WTC11 (cell line): ENCODE results near the gene SGMS1. TPM values are rescaled to one million over a fixed set of nuclear protein-coding genes. Genes with fewer than 3 reads are reported as not detected.
A peak's percentile ranks its signal among the peaks of the same experiment; 100 is the strongest.

Source experiments
- ATAC-seq: fragments of 200-7000 bp; cut with Tn5 transposase; 2 replicates; pipeline ENCODE4 v1.10.0; 2021; ENCODE audit warnings: mild to moderate bottlenecking, moderate library complexity
- CTCF ChIA-PET: fragments of 300-600 bp; sonication (Branson Sonifier 250); formaldehyde crosslinking; loops from one replicate; lab custom pipeline; 2021; ENCODE audit warnings: antibody characterized with exemption; lab: Charles Lee
- POLR2A ChIA-PET: fragments of 350-600 bp; sonication (Branson Sonifier 250); formaldehyde crosslinking; loops from one replicate; lab custom pipeline; 2021; ENCODE audit warnings: antibody characterized with exemption; lab: Charles Lee
- DNase-seq: peaks from one replicate; pipeline ENCODE4 v3.0.0; 2021; ENCODE audit warnings: low spot score
- H3K27ac Mint-ChIP-seq: 2 replicates; pipeline ENCODE4 v1.8.0; 2021; ENCODE audit warnings: mixed read lengths
- H3K27me3 Mint-ChIP-seq: 2 replicates; pipeline ENCODE4 v1.8.0; 2021; ENCODE audit warnings: low read depth, mild to moderate bottlenecking, moderate library complexity, mixed read lengths
- H3K36me3 Mint-ChIP-seq: 2 replicates; pipeline ENCODE4 v1.8.0; 2021; ENCODE audit warnings: mixed read lengths
- H3K4me1 Mint-ChIP-seq: 2 replicates; pipeline ENCODE4 v1.8.0; 2022; ENCODE audit warnings: mixed read lengths
- H3K4me3 Mint-ChIP-seq: 2 replicates; pipeline ENCODE4 v1.8.0; 2021; ENCODE audit warnings: mild to moderate bottlenecking, moderate library complexity, mixed read lengths
- H3K9me3 Mint-ChIP-seq: 2 replicates; pipeline ENCODE4 v1.8.0; 2021; ENCODE audit warnings: mixed read lengths
- ARID4B ChIP-seq: sonication (generic); formaldehyde crosslinking; IDR thresholded peaks from 2 replicates; pipeline ENCODE4 v1.8.0; 2023; ENCODE audit warnings: missing genetic modification reagents, mild to moderate bottlenecking, borderline replicate concordance
- ATF6 ChIP-seq: sonication (generic); formaldehyde crosslinking; IDR thresholded peaks from 2 replicates; pipeline ENCODE4 v1.8.1; 2023; ENCODE audit warnings: mild to moderate bottlenecking, missing genetic modification reagents
- CBFB ChIP-seq: sonication (generic); formaldehyde crosslinking; IDR thresholded peaks from 2 replicates; pipeline ENCODE4 v1.8.1; 2022; ENCODE audit warnings: mild to moderate bottlenecking, low read depth, missing genetic modification reagents
- E2F1 ChIP-seq: sonication (generic); formaldehyde crosslinking; IDR thresholded peaks from 2 replicates; pipeline ENCODE4 v1.8.0; 2022; ENCODE audit warnings: mild to moderate bottlenecking, missing genetic modification reagents
- ETV6 ChIP-seq: sonication (generic); formaldehyde crosslinking; IDR thresholded peaks from 2 replicates; pipeline ENCODE4 v1.8.1; 2022; ENCODE audit warnings: mild to moderate bottlenecking, missing genetic modification reagents
- GRHL2 ChIP-seq: fragments of 250-450 bp; sonication (Bioruptor Pico); IDR thresholded peaks from 2 replicates; pipeline ENCODE4 v1.8.0; 2022; ENCODE audit warnings: mild to moderate bottlenecking, moderate library complexity; ENCODE audit not compliant: insufficient replicate concordance, severe bottlenecking
- HMGA2 ChIP-seq: fragments of 250-450 bp; sonication (Bioruptor Pico); IDR thresholded peaks from 2 replicates; pipeline ENCODE4 v1.4.0; 2021; ENCODE audit warnings: mild to moderate bottlenecking, moderate library complexity
- HMGXB4 ChIP-seq: sonication (generic); formaldehyde crosslinking; IDR thresholded peaks from 2 replicates; pipeline ENCODE4 v1.8.1; 2023; ENCODE audit warnings: mild to moderate bottlenecking, moderate library complexity, missing genetic modification reagents
- NFE2L1 ChIP-seq: sonication (generic); formaldehyde crosslinking; IDR thresholded peaks from 2 replicates; pipeline ENCODE4 v1.8.1; 2023; ENCODE audit warnings: missing genetic modification reagents
- NR1H2 ChIP-seq: sonication (generic); formaldehyde crosslinking; IDR thresholded peaks from 2 replicates; pipeline ENCODE4 v1.9.0; 2021; ENCODE audit warnings: mild to moderate bottlenecking, moderate library complexity, missing genetic modification reagents
- RELA ChIP-seq: sonication (generic); formaldehyde crosslinking; IDR thresholded peaks from 2 replicates; pipeline ENCODE4 v1.8.1; 2022; ENCODE audit warnings: missing genetic modification reagents, mild to moderate bottlenecking, borderline replicate concordance
- SMAD3 ChIP-seq: sonication (generic); formaldehyde crosslinking; IDR thresholded peaks from 2 replicates; pipeline ENCODE4 v1.8.0; 2022; ENCODE audit warnings: missing genetic modification reagents, mild to moderate bottlenecking, borderline replicate concordance
- SP1 ChIP-seq: sonication (generic); formaldehyde crosslinking; conservative IDR thresholded peaks from 2 replicates; pipeline ENCODE4 v1.8.1; 2022; ENCODE audit warnings: missing genetic modification reagents
- TP53 ChIP-seq: sonication (generic); formaldehyde crosslinking; IDR thresholded peaks from 2 replicates; pipeline ENCODE4 v1.8.1; 2023; ENCODE audit warnings: mild to moderate bottlenecking, missing genetic modification reagents
- ZNF121 ChIP-seq: sonication (generic); formaldehyde crosslinking; IDR thresholded peaks from 2 replicates; pipeline ENCODE4 v1.8.0; 2023; ENCODE audit warnings: missing genetic modification reagents
- ZNF263 ChIP-seq: sonication (generic); formaldehyde crosslinking; IDR thresholded peaks from 2 replicates; pipeline ENCODE4 v1.8.1; 2022; ENCODE audit warnings: low read depth, mild to moderate bottlenecking, moderate library complexity, missing genetic modification reagents
- ZSCAN18 ChIP-seq: fragments of 250-450 bp; sonication (Bioruptor Pico); IDR thresholded peaks from 2 replicates; pipeline ENCODE4 v2.1.2; 2022; ENCODE audit warnings: mild to moderate bottlenecking, moderate library complexity
- total RNA-seq: library from RNA; stranded (reverse); gene quantifications from 3 replicates; pipeline ENCODE4 v1.2.3, GENCODE V29; 2021
- TF ChIP-seq, protein P1 (sequence below): sonication (generic); formaldehyde crosslinking; IDR thresholded peaks from 2 replicates; pipeline ENCODE4 v1.8.0; 2023; ENCODE audit warnings: mild to moderate bottlenecking, missing genetic modification reagents
- TF ChIP-seq, protein P2 (sequence below): fragments of 250-450 bp; sonication (Bioruptor Pico); conservative IDR thresholded peaks from 2 replicates; pipeline ENCODE4 v1.9.0; 2021; ENCODE audit warnings: mild to moderate bottlenecking

SGMS1 gene
- total RNA-seq, 1 experiment from 2014 or later: 13.2 TPM

GRCh38 chr10:50382576-50383023 is 241.2 kb downstream of the SGMS1 start:
- CTCF ChIA-PET: interaction anchor here (1.8 kb wide), 1 partner anchor 15 kb away, joined by 7 read pairs; no protein-coding TSS in a partner anchor
- no peaks in the 10 kb centered on the region for H3K27me3 Mint-ChIP-seq
- H3K9me3 Mint-ChIP-seq: no peaks in the 10 kb centered on the region
- TF ChIP-seq NFE2L1 (no peak), ZSCAN18 (CRISPR knock-in tag) (no peak), HMGXB4 (no peak), TP53 (CRISPR knock-in tag) (no peak), NR1H2 (CRISPR knock-in tag) (no peak), E2F1 (CRISPR knock-in tag) (no peak)
- H3K4me3 Mint-ChIP-seq: no peak overlapping the region
- H3K4me1 Mint-ChIP-seq: peaks cover 32% of the 10 kb centered on the region
- POLR2A ChIA-PET: interaction anchor here (0.7 kb wide), 1 partner anchor 12 kb away, joined by 5 read pairs; no protein-coding TSS in a partner anchor
- ATAC-seq (no peak), DNase-seq (no peak)
- H3K27ac Mint-ChIP-seq: peak overlapping the region; percentile 64
- H3K36me3 Mint-ChIP-seq: no peaks in the 10 kb centered on the region

DNA sequence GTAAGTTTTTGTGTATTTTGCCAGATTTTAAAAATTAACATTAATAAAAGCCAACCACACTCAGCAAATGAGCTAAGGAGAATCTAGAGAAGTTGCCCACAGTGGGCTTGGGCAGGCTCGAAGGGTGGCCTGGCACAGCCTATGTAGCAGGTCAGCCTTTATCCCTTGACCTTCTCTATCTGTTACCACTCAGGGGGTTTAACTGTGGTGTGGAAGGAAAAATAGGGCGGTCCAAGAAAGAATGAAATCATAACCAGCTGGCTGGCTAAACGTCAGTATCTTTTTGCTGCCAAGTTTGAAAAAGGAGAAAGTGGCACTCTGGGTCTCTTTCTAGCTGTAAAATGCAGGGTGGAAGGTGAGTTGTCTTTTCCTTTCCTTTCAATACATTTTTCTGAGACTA is 242.1 kb downstream of the SGMS1 start:
- H3K4me1 Mint-ChIP-seq: peaks cover 27% of the 10 kb centered on the region
- H3K36me3 Mint-ChIP-seq: peaks cover 6% of the 10 kb centered on the region
- ATAC-seq (no peak), DNase-seq (no peak)
- no peak overlapping the region for H3K27ac Mint-ChIP-seq
- H3K27me3 Mint-ChIP-seq: no peaks in the 10 kb centered on the region
- no peak overlapping the region for H3K4me3 Mint-ChIP-seq
- H3K9me3 Mint-ChIP-seq: peaks cover 9% of the 10 kb centered on the region
- CTCF ChIA-PET: interaction anchor here (1.8 kb wide), 1 partner anchor 14 kb away, joined by 7 read pairs; no protein-coding TSS in a partner anchor
- POLR2A ChIA-PET: no interaction called here
- no peak for TF ChIP-seq NFE2L1
- no peak for TF ChIP-seq CBFB (CRISPR knock-in tag)
- TF ChIP-seq SP1 (CRISPR knock-in tag): no peak
- no peak for TF ChIP-seq ZNF121 (CRISPR knock-in tag)
- no peak for TF ChIP-seq RELA (CRISPR knock-in tag)
- TF ChIP-seq ZNF263 (CRISPR knock-in tag): no peak
- TF ChIP-seq, protein P1, sequence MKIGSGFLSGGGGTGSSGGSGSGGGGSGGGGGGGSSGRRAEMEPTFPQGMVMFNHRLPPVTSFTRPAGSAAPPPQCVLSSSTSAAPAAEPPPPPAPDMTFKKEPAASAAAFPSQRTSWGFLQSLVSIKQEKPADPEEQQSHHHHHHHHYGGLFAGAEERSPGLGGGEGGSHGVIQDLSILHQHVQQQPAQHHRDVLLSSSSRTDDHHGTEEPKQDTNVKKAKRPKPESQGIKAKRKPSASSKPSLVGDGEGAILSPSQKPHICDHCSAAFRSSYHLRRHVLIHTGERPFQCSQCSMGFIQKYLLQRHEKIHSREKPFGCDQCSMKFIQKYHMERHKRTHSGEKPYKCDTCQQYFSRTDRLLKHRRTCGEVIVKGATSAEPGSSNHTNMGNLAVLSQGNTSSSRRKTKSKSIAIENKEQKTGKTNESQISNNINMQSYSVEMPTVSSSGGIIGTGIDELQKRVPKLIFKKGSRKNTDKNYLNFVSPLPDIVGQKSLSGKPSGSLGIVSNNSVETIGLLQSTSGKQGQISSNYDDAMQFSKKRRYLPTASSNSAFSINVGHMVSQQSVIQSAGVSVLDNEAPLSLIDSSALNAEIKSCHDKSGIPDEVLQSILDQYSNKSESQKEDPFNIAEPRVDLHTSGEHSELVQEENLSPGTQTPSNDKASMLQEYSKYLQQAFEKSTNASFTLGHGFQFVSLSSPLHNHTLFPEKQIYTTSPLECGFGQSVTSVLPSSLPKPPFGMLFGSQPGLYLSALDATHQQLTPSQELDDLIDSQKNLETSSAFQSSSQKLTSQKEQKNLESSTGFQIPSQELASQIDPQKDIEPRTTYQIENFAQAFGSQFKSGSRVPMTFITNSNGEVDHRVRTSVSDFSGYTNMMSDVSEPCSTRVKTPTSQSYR (CRISPR knock-in tag): no peak
- TF ChIP-seq ETV6: no peak
- TF ChIP-seq, protein P2, sequence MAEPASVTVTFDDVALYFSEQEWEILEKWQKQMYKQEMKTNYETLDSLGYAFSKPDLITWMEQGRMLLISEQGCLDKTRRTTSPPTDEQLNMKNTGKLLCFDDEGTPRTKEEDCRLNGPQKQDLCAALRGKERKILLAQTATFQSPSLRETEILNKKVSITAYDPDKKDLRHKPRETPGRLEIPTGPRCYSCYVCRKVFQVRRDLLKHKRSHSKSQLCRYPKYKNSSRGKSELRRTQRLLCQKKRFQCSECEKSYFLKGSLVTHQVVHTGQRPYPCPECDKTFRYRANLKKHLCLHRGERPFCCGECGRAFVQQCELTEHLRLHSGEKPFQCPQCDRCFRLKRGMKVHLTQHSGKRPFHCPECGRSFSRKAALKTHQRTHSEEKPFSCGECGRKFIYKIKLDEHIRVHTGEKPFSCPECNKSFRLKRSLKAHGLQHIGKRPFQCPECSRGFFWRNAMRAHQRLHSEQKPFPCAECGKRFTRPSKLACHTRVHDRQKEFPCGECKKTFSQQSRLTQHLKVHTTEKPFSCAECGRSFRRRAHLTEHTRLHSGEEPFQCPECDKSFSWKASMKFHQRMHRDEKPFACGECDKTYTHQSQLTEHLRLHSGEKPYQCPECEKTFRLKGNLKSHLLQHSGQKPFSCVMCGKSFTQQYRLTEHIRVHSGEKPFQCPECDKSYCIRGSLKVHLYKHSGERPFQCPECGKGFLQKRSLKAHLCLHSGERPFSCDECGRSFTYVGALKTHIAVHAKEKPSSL (CRISPR knock-in tag): no peak
- no peak for TF ChIP-seq GRHL2 (CRISPR knock-in tag)
- no peak for TF ChIP-seq ATF6 (CRISPR knock-in tag)
- TF ChIP-seq ARID4B (CRISPR knock-in tag): no peak
- no peak for TF ChIP-seq HMGA2 (CRISPR knock-in tag)
- TF ChIP-seq SMAD3 (CRISPR knock-in tag): no peak
